EL (cell line): ENCODE data around the gene PFN1.

Experiments used
- DNase-seq: peaks from one replicate; pipeline ENCODE4 v3.0.0-alpha.2; 2016

PFN1 gene

GRCh38 chr17:4895657-4896331, 52.5 kb downstream of the PFN1 start:
- no peak for DNase-seq
